Glutamatergic neuron (in vitro differentiated cells): ENCODE data around the gene PCSK5. TPM values are rescaled to one million over a fixed set of nuclear protein-coding genes. Genes with fewer than 3 reads are reported as not detected.

Experiments used
- DNase-seq: peaks from one replicate; pipeline ENCODE4 v3.0.0; 2022
- H3K27ac Mint-ChIP-seq: one replicate; pipeline ENCODE4 v1.8.0; 2020; ENCODE audit warnings: mild to moderate bottlenecking, mixed read lengths, inconsistent platforms; ENCODE audit not compliant: unreplicated experiment
- H3K27me3 Mint-ChIP-seq: one replicate; pipeline ENCODE4 v1.8.0; 2020; ENCODE audit warnings: mild to moderate bottlenecking, moderate library complexity, mixed read lengths, inconsistent platforms; ENCODE audit not compliant: unreplicated experiment
- H3K36me3 Mint-ChIP-seq: one replicate; pipeline ENCODE4 v1.8.0; 2020; ENCODE audit warnings: mild to moderate bottlenecking, mixed read lengths, inconsistent platforms; ENCODE audit not compliant: unreplicated experiment
- H3K4me1 Mint-ChIP-seq: one replicate; pipeline ENCODE4 v1.8.0; 2020; ENCODE audit warnings: mild to moderate bottlenecking, low read depth, mixed read lengths, inconsistent platforms; ENCODE audit not compliant: unreplicated experiment
- H3K4me3 Mint-ChIP-seq: one replicate; pipeline ENCODE4 v1.8.0; 2020; ENCODE audit warnings: mild to moderate bottlenecking, mixed read lengths, inconsistent platforms; ENCODE audit not compliant: unreplicated experiment
- H3K9me3 Mint-ChIP-seq: one replicate; pipeline ENCODE4 v1.8.0; 2020; ENCODE audit warnings: mild to moderate bottlenecking, moderate library complexity, mixed read lengths, inconsistent platforms; ENCODE audit not compliant: unreplicated experiment
- CTCF ChIP-seq: fragments of 200-600 bp; sonication (generic); IDR thresholded peaks from one replicate; pipeline ENCODE4 v1.5.0; 2021; ENCODE audit not compliant: partially characterized antibody, unreplicated experiment
- total RNA-seq: library from RNA; stranded (reverse); fragmentation: NEBNext Ultra II Directional; extraction: Animal tissue kit (Norgen Biotek cat#: 25700); gene quantifications from one replicate; pipeline ENCODE4 v1.2.1, GENCODE V29; 2021; ENCODE audit not compliant: unreplicated experiment

The PCSK5 gene
- total RNA-seq, 1 donor from 2014 or later: 9.6 TPM

GRCh38 chr9:76188905-76189304 lies 298.4 kb downstream of the PCSK5 start:
- Mint-ChIP-seq H3K27ac (no peak overlapping the region), H3K4me3 (no peak overlapping the region), H3K4me1 (no peaks in the 10 kb centered on the region), H3K9me3 (no peaks in the 10 kb centered on the region), H3K27me3 (no peaks in the 10 kb centered on the region), H3K36me3 (no peaks in the 10 kb centered on the region)
- no peak for TF ChIP-seq CTCF
- DNase-seq: no peak

GRCh38 chr9:76191493-76191892 lies 301.0 kb downstream of the PCSK5 start:
- Mint-ChIP-seq H3K27me3 (no peaks in the 10 kb centered on the region), H3K27ac (no peak overlapping the region), H3K4me3 (no peak overlapping the region), H3K36me3 (no peaks in the 10 kb centered on the region), H3K4me1 (no peaks in the 10 kb centered on the region), H3K9me3 (no peaks in the 10 kb centered on the region)
- no peak for DNase-seq
- TF ChIP-seq CTCF: no peak

- Mint-ChIP-seq H3K9me3 (no peaks in the 10 kb centered on the region), H3K4me1 (no peaks in the 10 kb centered on the region), H3K4me3 (no peak overlapping the region), H3K27ac (no peak overlapping the region), H3K27me3 (no peaks in the 10 kb centered on the region), H3K36me3 (no peaks in the 10 kb centered on the region)
- TF ChIP-seq CTCF: no peak
- DNase-seq: no peak
Measured at GRCh38 chr9:76192013-76192412, 301.5 kb downstream of the PCSK5 start.

GRCh38 chr9:76194896-76195295 lies 304.4 kb downstream of the PCSK5 start:
- H3K27ac Mint-ChIP-seq: no peak overlapping the region
- H3K9me3 Mint-ChIP-seq: no peaks in the 10 kb centered on the region
- H3K4me3 Mint-ChIP-seq: no peak overlapping the region
- H3K36me3 Mint-ChIP-seq: no peaks in the 10 kb centered on the region
- TF ChIP-seq CTCF: no peak
- DNase-seq: no peak
- H3K27me3 Mint-ChIP-seq: no peaks in the 10 kb centered on the region
- no peaks in the 10 kb centered on the region for H3K4me1 Mint-ChIP-seq

GRCh38 chr9:76198336-76198735 lies 307.9 kb downstream of the PCSK5 start:
- no peak for TF ChIP-seq CTCF
- Mint-ChIP-seq H3K9me3 (no peaks in the 10 kb centered on the region), H3K27me3 (no peaks in the 10 kb centered on the region), H3K4me3 (no peak overlapping the region), H3K27ac (no peak overlapping the region), H3K36me3 (no peaks in the 10 kb centered on the region), H3K4me1 (peaks cover 17% of the 10 kb centered on the region)
- no peak for DNase-seq
